PFSK-1 (cell line): ENCODE measurements around the gene COL4A6.

Source experiments
- POLR2AphosphoS5 ChIP-seq: IDR thresholded peaks from 2 replicates; pipeline ENCODE4 v1.6.1; 2012; ENCODE audit warnings: low read depth, mild to moderate bottlenecking, control low read depth, low read length, moderate library complexity
- REST ChIP-seq, 2 experiments: IDR thresholded peaks; 2 replicates each; pipeline versions ENCODE4 v1.6.1 to v1.8.0; 2011 to 2012; ENCODE audit warnings: low read depth in 2 of 2, low read length in 2 of 2, control low read depth in 1 of 2, inconsistent platforms in 1 of 2, mild to moderate bottlenecking in 1 of 2, moderate library complexity in 1 of 2; ENCODE audit not compliant: insufficient read depth in 1 of 2
- SIN3A ChIP-seq: IDR thresholded peaks from 2 replicates; pipeline ENCODE4 v1.6.1; 2012; ENCODE audit warnings: mild to moderate bottlenecking, low read length, moderate library complexity, borderline replicate concordance; ENCODE audit not compliant: insufficient read depth
- TAF1 ChIP-seq: IDR thresholded peaks from 2 replicates; pipeline ENCODE4 v1.6.1; 2012; ENCODE audit warnings: low read length, control low read depth, borderline replicate concordance; ENCODE audit not compliant: insufficient read depth

- TF ChIP-seq POLR2AphosphoS5 (no peak), TAF1 (no peak), REST (IDR thresholded peaks at IDR 0.05; ENCODE audit: insufficient read depth in 1 of 2, low read depth in 2 of 2, low read length in 2 of 2) (no peak), SIN3A (no peak)
These were observed 146.2 kb downstream of the COL4A6 start for GRCh38 chrX:108292053-108292452.
